Gastroesophageal sphincter (tissue), 4 donors: ENCODE results near the gene DGLUCY. TPM values are rescaled to one million over a fixed set of nuclear protein-coding genes. Genes with fewer than 3 reads are reported as not detected.
A peak's percentile ranks its signal among the peaks of the same experiment; 100 is the strongest.

ENCODE experiments used
- ATAC-seq: fragments of 150-250 bp; one replicate; pipeline ENCODE4 v1.9.1; 2016; ENCODE audit warnings: mild to moderate bottlenecking, moderate library complexity
- H3K27ac ChIP-seq, 4 donors: fragments of 200-600 bp; sonication (generic) in 3 of 4; 1 replicate in 3 of 4; 2 replicates in 1 of 4; pipeline ENCODE4 v1.5.1; 2016 to 2019
- H3K27me3 ChIP-seq: fragments of 200-600 bp; sonication (generic); one replicate; pipeline ENCODE4 v1.5.1; 2019
- H3K36me3 ChIP-seq, 2 donors: fragments of 200-600 bp; sonication (generic); one replicate each; pipeline ENCODE4 v1.5.1; 2019; ENCODE audit warnings: control low read depth in 1 of 2
- H3K4me1 ChIP-seq, 3 donors: fragments of 200-600 bp; sonication (generic); 1 replicate in 2 of 3; 2 replicates in 1 of 3; pipeline ENCODE4 v1.5.1; 2016 to 2019; ENCODE audit warnings: control low read depth in 2 of 3
- H3K4me3 ChIP-seq, 2 donors: fragments of 200-600 bp; sonication (generic); one replicate each; pipeline ENCODE4 v1.5.1; 2019; ENCODE audit warnings: mild to moderate bottlenecking in 1 of 2, moderate library complexity in 1 of 2
- H3K9me3 ChIP-seq, 3 donors: fragments of 200-600 bp; sonication (generic); one replicate each; pipeline ENCODE4 v1.5.1; 2017 to 2019; ENCODE audit warnings: control low read depth in 2 of 3
- CTCF ChIP-seq, 4 experiments: fragments of 200-600 bp in 2 of 4; fragments of 450-650 bp in 2 of 4; sonication (generic) in 1 of 4; IDR thresholded peaks; one replicate each; pipeline ENCODE4 v1.5.1; 2017 to 2019; ENCODE audit warnings: antibody characterized with exemption in 4 of 4, mild to moderate bottlenecking in 2 of 4, moderate library complexity in 2 of 4
- EP300 ChIP-seq: sonication (generic); formaldehyde crosslinking; IDR thresholded peaks from one replicate; pipeline ENCODE4 v1.6.1; 2017; ENCODE audit warnings: antibody characterized with exemption, mild to moderate bottlenecking
- POLR2A ChIP-seq, 2 donors: fragments of 450-650 bp; IDR thresholded peaks; one replicate each; pipeline ENCODE4 v1.6.1; 2017; ENCODE audit warnings: antibody characterized with exemption in 2 of 2, mild to moderate bottlenecking in 2 of 2, moderate library complexity in 1 of 2
- POLR2AphosphoS5 ChIP-seq: sonication (generic); formaldehyde crosslinking; IDR thresholded peaks from one replicate; pipeline ENCODE4 v1.6.1; 2017; ENCODE audit warnings: antibody characterized with exemption
- WGBS, 2 donors: methylation state at CpG; one replicate each; pipeline ENCODE4 v1.1.5; 2018; ENCODE audit warnings: low coverage in 1 of 2; 5-methylcytosine and 5-hydroxymethylcytosine counted together
- total RNA-seq, 4 donors: library from RNA; depleted of rRNA; stranded (reverse); fragments of >200 nt; gene quantifications; one replicate each; pipeline ENCODE4 v1.1.0, GENCODE V29; 2016

DGLUCY gene
- total RNA-seq, 4 donors from 2014 or later: 52.8 to 118 (median 77.3) TPM

DNA sequence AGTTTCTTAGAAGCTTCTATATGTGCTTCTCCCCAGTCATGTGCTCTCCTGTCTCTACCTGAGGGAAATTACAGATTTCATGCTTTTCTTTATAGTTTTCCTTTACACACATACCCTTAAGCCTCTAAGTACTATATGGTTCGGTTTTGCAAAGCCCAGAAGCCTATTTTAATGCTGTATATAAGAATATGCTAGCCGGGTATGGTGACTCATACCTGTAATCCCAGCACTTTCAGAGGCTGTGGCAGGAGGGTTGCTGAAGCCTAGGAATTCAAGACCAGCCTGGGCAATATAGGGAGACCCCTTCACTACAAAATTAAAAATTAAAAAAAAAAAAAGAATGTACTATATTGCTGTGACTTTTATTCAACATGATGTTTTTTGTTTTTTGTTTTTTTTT is 15.4 kb downstream of the DGLUCY start:
- Histone ChIP-seq H3K27me3 (no peaks in the 10 kb centered on the region), H3K27ac (peak overlapping the region in 2 of 4 donors; percentile 85 to 96), H3K4me3 (no peak overlapping the region), H3K9me3 (no peaks in the 10 kb centered on the region), H3K36me3 (peaks cover 0 to 44% of the 10 kb centered on the region in 2 donors), H3K4me1 (peaks cover 3 to 32% (median 4%) of the 10 kb centered on the region in 3 donors)
- TF ChIP-seq POLR2A (IDR thresholded peaks at IDR 0.05) (no peak), CTCF (IDR thresholded peaks at IDR 0.05) (no peak), POLR2AphosphoS5 (no peak), EP300 (no peak)
- 29 to 42% methylated on average over 2 of the region's 2 CpGs for WGBS, 2 donors
- no peak for ATAC-seq

- Histone ChIP-seq H3K27me3 (no peaks in the 10 kb centered on the region), H3K4me3 (no peak overlapping the region), H3K9me3 (no peaks in the 10 kb centered on the region), H3K4me1 (peaks cover 0 to 51% (median 0%) of the 10 kb centered on the region in 3 donors), H3K36me3 (peaks cover 0 to 43% of the 10 kb centered on the region in 2 donors), H3K27ac (peak overlapping the region in 3 of 4 donors; percentile 37 to 59 (median 38))
- WGBS, 2 donors: 95 to 100% methylated on average over 1 to 4 of the region's 7 CpGs
- no peak for ATAC-seq
- no peak for TF ChIP-seq EP300
- no peak for TF ChIP-seq CTCF (IDR thresholded peaks at IDR 0.05)
- TF ChIP-seq POLR2AphosphoS5: no peak
- TF ChIP-seq POLR2A (IDR thresholded peaks at IDR 0.05): no peak
These were observed 21.2 kb downstream of the DGLUCY start for GRCh38 chr14:91135039-91135438.

GRCh38 chr14:91138511-91139359 is 24.9 kb downstream of the DGLUCY start:
- 77 to 81% methylated on average over 4 to 6 of the region's 6 CpGs for WGBS, 2 donors
- H3K27ac ChIP-seq: peak overlapping the region in 2 of 4 donors; percentile 43 to 45
- H3K4me1 ChIP-seq: peaks cover 0 to 88% (median 4%) of the 10 kb centered on the region in 3 donors
- ATAC-seq: no peak
- H3K36me3 ChIP-seq: peaks cover 0 to 17% of the 10 kb centered on the region in 2 donors
- no peaks in the 10 kb centered on the region for H3K9me3 ChIP-seq
- no peaks in the 10 kb centered on the region for H3K27me3 ChIP-seq
- TF ChIP-seq POLR2AphosphoS5: no peak
- TF ChIP-seq POLR2A (IDR thresholded peaks at IDR 0.05): no peak
- TF ChIP-seq CTCF (IDR thresholded peaks at IDR 0.05): peak; percentile 32 to 59 (median 50)
- no peak for TF ChIP-seq EP300
- no peak overlapping the region for H3K4me3 ChIP-seq

GRCh38 chr14:91139776-91140175 is 25.9 kb downstream of the DGLUCY start:
- Histone ChIP-seq H3K4me3 (no peak overlapping the region), H3K36me3 (peaks cover 0 to 11% of the 10 kb centered on the region in 2 donors), H3K27me3 (no peaks in the 10 kb centered on the region), H3K4me1 (peaks cover 0 to 93% (median 8%) of the 10 kb centered on the region in 3 donors), H3K9me3 (no peaks in the 10 kb centered on the region), H3K27ac (peak overlapping the region in 2 of 4 donors; percentile 17 to 43)
- no peak for ATAC-seq
- no peak for TF ChIP-seq POLR2A (IDR thresholded peaks at IDR 0.05)
- TF ChIP-seq CTCF (IDR thresholded peaks at IDR 0.05): no peak
- TF ChIP-seq POLR2AphosphoS5: no peak
- no peak for TF ChIP-seq EP300

GRCh38 chr14:91140672-91141071 is 26.8 kb downstream of the DGLUCY start:
- ATAC-seq: no peak
- Histone ChIP-seq H3K36me3 (peaks cover 0 to 17% of the 10 kb centered on the region in 2 donors), H3K4me1 (peaks cover 0 to 93% (median 8%) of the 10 kb centered on the region in 3 donors), H3K27me3 (no peaks in the 10 kb centered on the region), H3K4me3 (no peak overlapping the region), H3K27ac (peak overlapping the region in 2 of 4 donors; percentile 17 to 43), H3K9me3 (no peaks in the 10 kb centered on the region)
- 71 to 100% methylated on average over 1 to 2 of the region's 3 CpGs for WGBS, 2 donors
- TF ChIP-seq POLR2A (IDR thresholded peaks at IDR 0.05) (no peak), POLR2AphosphoS5 (no peak), CTCF (IDR thresholded peaks at IDR 0.05) (peak; percentile 39 to 54 (median 54)), EP300 (no peak)
